ENCODE data around the gene ACSL6.

The ACSL6 gene

GRCh38 chr5:132011622-132012343 lies at the start of gene ACSL6:
TSS of gene ACSL6 (minus strand) at chr5:132011658. CDS start at chr5:132011553, 105 bp downstream.
- peak; percentile 45 for DNase-seq (ENCODE audit: low spot score)

- no peak for DNase-seq (ENCODE audit: low spot score)
Measured at GRCh38 chr5:132060501-132061161, 49.2 kb upstream of the ACSL6 start, which contains the start of gene IL3. TSS of gene IL3 (plus strand) at chr5:132060655. CDS start at chr5:132060707, 52 bp downstream.

- no peak for DNase-seq (ENCODE audit: low spot score)
Measured at GRCh38 chr5:132059696-132060500, 48.4 kb upstream of the ACSL6 start.

GRCh38 chr5:132059043-132059695 lies 47.7 kb upstream of the ACSL6 start:
- DNase-seq (ENCODE audit: low spot score), result no peak

- DNase-seq (ENCODE audit: low spot score), result no peak
Measured at GRCh38 chr5:132058646-132059042, 47.2 kb upstream of the ACSL6 start.

- no peak for DNase-seq (ENCODE audit: low spot score)
Measured at GRCh38 chr5:132057498-132058255, 46.2 kb upstream of the ACSL6 start.

GRCh38 chr5:132056610-132057497 lies 45.4 kb upstream of the ACSL6 start:
- DNase-seq (ENCODE audit: low spot score), result no peak

GRCh38 chr5:132055808-132056609 lies 44.6 kb upstream of the ACSL6 start:
- DNase-seq (ENCODE audit: low spot score), result no peak

- DNase-seq (ENCODE audit: low spot score), result no peak
Measured at GRCh38 chr5:132055441-132055807, 44.0 kb upstream of the ACSL6 start.

GRCh38 chr5:132054697-132055440 lies 43.4 kb upstream of the ACSL6 start:
- DNase-seq (ENCODE audit: low spot score), result no peak

GRCh38 chr5:132054031-132054696 lies 42.7 kb upstream of the ACSL6 start:
- DNase-seq (ENCODE audit: low spot score), result no peak

GRCh38 chr5:132053483-132053882 lies 42.0 kb upstream of the ACSL6 start:
- DNase-seq (ENCODE audit: low spot score), result no peak

- no peak for DNase-seq (ENCODE audit: low spot score)
Measured at GRCh38 chr5:132052520-132052919, 41.1 kb upstream of the ACSL6 start.

- no peak for DNase-seq (ENCODE audit: low spot score)
Measured at GRCh38 chr5:132050661-132051552, 39.4 kb upstream of the ACSL6 start.

GRCh38 chr5:132050136-132050535 lies 38.7 kb upstream of the ACSL6 start:
- DNase-seq (ENCODE audit: low spot score), result no peak

- no peak for DNase-seq (ENCODE audit: low spot score)
Measured at GRCh38 chr5:132049559-132049958, 38.1 kb upstream of the ACSL6 start.

- DNase-seq (ENCODE audit: low spot score), result no peak
Measured at GRCh38 chr5:132049093-132049492, 37.6 kb upstream of the ACSL6 start.

Measured in germinal center (tissue), 1 donor.